Stimulated activated CD8-positive, alpha-beta memory T cell treated with anti-CD3 and anti-CD28 coated beads, Interleukin-2, amount 100 ng/mL, for 1 hour (primary cell): ENCODE data around the gene C3orf49.

ENCODE experiments used
- DNase-seq, 2 donors: peaks; one replicate each; pipeline ENCODE4 v3.0.0-alpha.2; 2020; ENCODE audit warnings: low read depth in 2 of 2

Gene C3orf49

GRCh38 chr3:63880653-63881052 lies 61.6 kb downstream of the C3orf49 start:
- DNase-seq, result no peak

DNA sequence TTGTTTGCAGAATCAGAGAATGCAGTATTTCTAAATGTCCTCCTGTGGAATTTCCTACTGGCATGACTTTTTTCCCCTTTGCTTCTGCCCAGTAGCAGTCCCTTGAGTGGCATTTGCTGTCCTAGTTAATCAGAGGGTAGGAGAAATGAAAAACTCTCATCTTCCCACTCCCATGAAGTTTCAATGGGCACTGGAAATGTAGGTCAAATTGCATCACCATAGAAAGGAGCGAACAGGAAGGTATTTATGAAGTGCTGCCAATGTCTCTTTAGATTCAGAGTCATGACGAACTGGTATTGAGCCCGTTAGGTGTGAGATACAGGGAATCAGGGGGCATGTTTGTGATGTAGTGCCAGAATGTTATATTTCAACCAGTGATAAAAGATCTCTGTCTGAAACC lies 67.8 kb downstream of the C3orf49 start:
- DNase-seq, result no peak

GRCh38 chr3:63891518-63891917 lies 72.4 kb downstream of the C3orf49 start:
- DNase-seq, result no peak

- no peak for DNase-seq
Measured at GRCh38 chr3:63892773-63893352, 73.8 kb downstream of the C3orf49 start.

- no peak for DNase-seq
Measured at GRCh38 chr3:63895422-63896189, 76.5 kb downstream of the C3orf49 start.

DNA sequence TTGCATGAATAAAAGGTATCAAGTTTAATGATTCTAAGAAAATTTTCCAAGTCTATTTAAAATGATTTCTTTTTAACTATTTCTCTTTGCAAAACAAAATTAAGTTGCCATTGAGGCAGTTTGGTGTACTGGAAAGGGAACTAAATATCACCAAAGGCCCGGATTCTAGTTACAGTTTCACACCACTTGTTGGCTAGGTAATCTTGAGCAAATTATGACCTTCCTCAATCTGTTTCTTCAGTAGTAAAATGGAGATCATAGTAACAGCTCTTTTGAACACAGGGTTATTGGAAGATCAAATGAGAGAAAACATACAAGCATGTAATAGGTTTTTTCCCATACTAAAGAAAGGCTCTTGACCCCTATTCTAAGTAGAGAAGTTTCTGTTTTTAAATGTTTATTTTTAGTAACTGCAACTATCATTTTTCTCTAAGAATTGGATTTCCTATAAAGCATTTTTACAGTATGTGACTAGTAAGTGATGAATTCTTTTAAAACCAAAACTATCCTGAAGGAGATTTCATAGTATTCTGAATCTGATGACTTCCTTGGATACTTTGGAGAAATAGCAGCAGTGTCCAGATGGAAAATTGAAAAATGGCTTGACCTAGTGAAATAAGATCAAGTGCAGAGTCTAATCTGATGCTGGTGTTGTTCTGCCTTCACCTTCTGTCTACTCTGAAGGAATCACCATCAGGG lies 77.4 kb downstream of the C3orf49 start:
- no peak for DNase-seq
